NCI-H2227 treated with DMSO at 0.1 percent for 48 hours (cell line): ENCODE data around the gene AMD1.
"Not testable (repeated sequence)": the region's sequence is repeated elsewhere in the genome, so short reads cannot be mapped to it uniquely, and the experiment has no call there.

Experiments used
- DNase-seq: peaks from one replicate; lab custom pipeline; 2025; lab: John Stamatoyannopoulos, UW

The AMD1 gene

DNA sequence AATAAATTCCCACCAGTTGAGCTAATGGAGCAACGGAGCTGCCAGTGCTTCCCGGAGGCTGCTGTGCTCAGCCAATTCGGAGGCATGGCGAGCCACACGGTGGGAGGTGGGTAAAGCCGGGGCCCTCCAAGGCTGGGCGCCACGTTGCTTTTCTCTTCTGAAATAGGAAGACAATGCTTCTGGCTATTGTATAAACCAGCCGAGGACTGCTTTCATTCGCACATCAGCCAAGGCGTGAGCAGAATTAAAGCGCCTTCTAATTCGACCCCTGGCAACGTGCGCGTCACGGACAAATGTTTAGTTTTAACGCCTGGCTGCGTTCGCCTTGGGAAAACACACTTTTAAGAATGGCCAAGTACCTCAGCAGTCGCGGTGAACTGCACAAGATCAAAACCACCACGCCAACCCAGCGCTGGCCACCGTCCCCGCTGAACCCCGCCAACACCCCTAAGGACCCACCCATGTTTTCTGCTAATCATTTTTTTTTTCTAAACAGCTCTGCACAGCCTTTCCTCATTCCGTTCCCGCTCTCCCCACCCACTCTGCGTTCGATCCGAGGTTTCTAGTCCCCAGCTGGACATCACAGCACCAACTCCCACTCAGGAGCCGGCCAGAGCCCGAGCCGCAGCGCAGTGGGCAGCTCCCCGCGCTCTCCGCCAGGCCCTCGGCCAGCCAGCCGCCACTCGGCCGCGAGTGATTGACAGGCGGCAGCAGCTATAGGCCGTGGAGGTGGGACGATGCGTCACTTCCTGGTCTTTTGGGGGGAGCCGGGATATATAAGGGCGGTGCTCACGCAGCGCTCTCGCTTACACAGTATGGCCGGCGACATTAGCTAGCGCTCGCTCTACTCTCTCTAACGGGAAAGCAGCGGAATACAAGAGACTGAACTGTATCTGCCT is at the start of gene AMD1:
AMD1 (plus strand) TSS at position 805 of the 899 bp plus-strand sequence. CDS start 321 bp downstream, outside the sequence.
- peak; percentile 88 for DNase-seq

DNA sequence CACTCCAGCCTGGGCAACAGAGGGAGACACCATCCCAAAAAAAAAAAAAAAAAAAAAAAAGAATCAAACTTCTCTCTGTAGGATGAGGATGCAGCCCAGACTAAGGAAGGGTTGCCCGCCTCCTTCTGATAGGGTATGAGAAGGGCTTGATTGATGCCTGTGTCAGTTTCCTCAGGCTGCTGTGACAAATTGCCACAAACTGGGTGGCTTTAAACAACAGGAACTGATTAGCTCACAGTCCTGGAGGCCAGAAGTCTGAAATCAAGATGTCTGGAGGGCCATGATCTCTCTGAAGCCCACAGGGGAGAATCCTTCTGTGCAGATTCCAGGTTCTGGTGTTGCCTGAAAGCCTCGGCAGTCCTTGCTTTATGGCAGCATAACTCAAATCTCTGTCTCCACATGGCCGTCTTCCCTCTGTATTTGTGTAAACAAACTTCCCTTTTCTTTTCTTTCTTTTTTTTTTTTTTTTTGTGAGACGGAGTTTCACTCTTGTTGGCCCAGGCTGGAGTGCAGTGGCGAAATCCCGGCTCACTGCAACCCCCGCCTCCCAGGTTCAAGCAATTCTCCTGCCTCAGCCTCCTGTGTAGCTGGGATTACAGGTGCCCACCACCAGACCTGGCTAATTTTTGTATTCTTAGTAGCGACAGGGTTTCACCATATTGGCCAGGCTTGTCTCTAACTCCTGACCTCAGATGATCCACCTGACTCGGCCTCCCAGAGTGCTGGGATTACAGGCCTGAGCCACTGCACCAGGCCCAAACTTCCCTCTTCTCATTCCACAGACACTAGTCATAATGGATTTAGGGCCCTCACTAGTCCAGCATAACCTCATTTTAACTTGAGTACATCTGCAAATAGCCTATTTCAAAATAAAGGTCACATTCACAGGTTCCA is 48.1 kb upstream of the AMD1 start:
- DNase-seq = no peak

DNA sequence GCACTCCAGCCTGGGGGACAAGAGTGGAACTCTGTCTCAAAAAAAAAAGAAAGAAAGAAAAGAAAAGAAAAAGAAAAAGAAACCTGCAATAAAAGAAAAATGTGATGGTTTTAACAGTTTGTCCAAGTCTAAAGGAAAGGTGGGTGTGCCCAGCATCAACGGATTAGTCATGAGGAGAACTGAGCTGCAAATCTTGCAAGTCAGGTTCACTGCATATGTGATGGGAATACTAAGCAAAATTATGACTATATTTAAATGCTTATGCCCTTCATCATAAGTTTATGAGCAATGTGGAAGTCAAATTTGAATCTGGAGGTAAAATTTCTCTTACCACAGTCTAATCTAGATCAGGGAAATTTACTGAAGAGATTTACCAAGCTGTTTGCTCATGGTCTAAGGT is 46.2 kb upstream of the AMD1 start:
- no peak for DNase-seq

DNA sequence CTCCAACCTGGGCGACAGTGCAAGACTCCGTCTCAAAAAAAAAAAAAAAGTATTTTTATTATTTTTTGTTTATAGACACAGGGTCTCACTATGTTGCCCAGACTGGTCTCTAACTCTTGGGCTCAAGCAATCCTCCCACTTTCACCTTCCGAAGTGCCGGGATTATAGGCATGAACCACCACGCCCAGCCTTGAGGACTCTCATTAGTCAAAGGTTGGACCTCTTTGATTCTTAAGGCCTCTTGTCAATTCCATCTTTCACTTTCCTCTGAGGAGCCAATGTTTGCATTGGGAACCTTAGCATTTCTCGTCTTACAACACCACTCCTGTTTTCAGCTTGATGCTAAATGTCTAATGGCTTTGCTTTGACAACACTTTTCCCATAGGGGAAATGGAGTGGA is 43.2 kb upstream of the AMD1 start:
- DNase-seq = no peak

DNA sequence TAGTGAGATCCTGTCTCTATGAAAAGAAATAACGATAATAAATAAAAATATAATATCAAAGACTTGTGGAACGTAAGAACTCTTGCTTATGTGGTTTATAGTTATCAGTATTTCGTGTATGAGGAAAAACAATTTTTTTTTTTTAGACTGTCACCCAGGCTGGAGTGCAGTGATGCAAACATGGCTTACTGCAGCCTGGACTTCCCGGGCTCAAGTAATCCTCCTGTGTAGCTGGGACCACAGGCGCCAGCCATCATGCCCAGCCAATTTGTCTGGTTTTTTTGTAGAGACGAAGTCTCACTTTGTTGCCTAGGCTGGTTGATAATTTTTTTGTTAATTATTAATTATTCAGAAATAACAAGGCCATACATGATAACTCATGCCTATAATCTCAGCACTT is 40.8 kb upstream of the AMD1 start:
- DNase-seq = no peak

DNA sequence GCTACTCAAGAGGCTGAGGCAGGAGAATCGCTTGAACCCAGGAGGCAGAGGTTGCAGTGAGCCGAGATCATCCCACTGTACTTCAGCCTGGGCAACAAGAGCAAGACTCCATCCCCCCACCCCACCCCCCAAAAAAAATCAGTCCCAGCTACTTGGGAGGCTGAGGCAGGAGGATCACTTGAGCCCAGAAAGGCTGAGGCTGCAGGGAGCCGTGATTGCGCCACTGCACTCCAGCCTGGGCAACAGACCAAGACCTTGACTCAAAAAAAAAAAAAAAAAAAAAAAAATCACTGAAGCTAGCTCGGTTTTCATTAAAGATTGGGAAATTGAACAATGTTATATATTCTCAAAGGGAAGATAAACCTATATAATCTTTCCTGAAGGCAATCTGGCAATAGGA is 38.8 kb upstream of the AMD1 start:
- DNase-seq = not testable (repeated sequence)

DNA sequence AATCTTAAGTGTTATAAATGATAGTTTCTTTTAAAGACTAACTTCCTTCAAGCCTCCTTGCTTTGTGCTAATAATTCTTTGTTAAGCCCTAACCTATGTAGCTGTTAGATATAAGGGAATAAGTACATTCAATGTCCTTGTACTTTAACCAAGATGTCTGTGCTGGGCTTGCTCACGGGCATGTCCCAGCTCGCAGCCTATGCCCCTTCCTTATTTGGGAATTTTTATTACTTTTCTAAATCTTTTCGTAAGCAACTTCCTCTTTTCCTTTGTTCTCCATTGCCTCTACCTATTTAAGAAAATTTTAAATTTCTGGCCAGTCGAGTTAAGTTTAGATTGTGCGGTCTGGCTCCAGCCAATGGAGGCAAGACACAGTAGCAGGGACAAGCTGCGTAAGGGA is 33.3 kb upstream of the AMD1 start:
- DNase-seq = no peak

DNA sequence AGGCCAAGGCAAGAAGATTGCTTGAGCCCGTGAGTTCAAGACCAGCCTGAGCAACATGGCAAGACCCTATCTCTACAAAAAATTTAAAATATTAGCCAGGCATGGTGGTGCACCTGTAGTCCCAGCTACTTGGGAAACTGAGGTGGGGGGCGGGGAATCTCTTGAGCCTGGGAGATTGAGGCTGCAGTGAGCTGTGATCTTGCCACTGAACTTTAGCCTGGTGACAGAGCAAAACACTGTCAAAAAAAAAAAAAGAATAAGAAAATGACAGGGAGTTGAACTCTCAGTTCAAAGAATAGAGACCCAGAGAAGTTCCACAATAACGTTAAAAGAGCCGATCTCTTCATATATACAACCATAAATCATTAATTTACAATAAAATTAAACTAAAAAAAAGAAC is 24.8 kb upstream of the AMD1 start:
- DNase-seq = no peak

DNA sequence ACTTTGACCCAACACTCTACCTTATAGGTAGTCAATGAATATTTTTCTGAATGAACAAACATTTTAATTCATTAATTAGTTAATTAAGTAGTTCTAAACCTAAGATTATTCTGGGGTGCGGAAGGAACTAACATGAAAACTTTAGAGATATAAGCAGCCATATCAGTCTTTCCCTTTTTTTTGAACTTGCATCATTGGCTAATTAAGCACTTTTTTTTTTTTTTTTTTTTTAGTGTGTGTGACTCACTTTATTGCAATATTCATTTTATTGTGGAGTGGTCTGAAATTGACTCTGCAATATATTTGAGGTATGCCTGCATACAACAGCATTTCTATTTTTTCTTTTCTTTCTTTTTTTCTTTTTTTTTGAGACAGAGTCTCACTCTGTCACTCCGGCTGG is 21.8 kb upstream of the AMD1 start:
- no peak for DNase-seq

DNA sequence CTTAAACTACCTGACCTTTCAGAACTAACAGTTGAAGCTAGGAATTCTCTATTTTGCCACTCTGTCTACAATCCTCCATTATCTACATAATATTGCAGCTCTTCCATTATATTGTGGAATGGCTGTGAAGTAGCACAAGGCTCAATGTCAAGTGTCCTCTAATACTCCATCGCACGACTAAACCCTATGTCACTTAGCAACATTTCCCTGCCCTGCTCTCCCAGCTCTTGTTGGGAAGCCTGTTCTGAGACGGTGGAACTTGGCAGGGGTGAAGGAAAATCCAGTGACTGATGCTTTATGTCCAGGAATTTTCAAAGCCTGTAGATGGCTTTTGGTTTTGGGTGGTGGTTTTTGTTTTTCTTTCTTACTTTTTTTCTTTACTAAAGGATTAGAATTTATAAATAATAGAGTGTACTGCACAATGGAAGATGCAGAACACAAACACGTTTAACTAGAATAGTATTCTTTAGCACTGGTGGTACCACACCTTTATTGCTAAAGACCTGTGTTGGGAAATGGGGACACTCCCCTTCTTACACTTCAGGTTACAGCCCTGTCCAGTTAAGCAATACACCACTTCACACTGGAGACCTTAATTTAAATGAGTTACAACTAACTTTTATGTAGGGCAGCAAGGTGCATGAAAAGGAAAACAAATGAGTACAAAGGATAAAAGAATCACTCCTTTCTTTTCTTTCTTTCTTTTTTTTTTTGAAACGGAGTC is 20.7 kb upstream of the AMD1 start:
- peak; percentile 2 for DNase-seq

DNA sequence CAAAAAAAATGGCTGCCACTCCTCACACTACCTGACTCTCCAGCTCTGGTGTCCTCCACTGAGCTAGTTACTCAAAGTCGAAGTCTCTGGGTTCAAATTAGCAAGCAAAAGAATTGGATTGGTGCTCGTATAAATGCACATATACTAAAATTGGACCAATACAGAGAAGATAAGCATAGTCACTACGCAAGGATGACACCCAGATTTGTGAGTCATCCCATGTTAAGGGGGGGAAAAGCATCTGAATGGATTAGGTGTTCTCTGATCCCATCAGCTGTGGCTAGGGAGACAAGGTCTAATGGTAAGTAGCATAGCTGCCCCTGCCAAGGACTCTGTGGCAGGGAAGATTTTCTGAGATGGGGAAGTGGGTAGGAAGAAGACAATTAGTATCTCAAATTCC is 18.3 kb upstream of the AMD1 start:
- no peak for DNase-seq

DNA sequence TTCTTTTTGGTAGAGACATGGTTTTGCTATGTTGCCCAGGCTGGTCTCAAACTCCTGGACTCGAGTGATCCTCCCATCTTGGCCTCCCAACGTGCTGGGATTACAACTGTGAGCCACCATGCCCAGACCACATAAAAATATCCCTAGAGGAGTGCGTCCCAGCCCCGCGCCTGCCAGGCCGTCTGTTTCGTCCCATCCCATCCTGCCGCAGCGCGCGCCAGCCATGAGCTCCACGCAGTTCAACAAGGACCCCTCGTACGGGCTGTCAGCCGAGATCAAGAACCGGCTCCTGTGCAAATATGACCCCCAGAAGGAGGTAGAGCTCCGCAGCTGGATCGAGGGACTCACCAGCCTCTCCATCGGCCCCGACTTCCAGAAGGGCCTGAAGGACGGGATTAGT is 16.6 kb upstream of the AMD1 start:
- no peak for DNase-seq

DNA sequence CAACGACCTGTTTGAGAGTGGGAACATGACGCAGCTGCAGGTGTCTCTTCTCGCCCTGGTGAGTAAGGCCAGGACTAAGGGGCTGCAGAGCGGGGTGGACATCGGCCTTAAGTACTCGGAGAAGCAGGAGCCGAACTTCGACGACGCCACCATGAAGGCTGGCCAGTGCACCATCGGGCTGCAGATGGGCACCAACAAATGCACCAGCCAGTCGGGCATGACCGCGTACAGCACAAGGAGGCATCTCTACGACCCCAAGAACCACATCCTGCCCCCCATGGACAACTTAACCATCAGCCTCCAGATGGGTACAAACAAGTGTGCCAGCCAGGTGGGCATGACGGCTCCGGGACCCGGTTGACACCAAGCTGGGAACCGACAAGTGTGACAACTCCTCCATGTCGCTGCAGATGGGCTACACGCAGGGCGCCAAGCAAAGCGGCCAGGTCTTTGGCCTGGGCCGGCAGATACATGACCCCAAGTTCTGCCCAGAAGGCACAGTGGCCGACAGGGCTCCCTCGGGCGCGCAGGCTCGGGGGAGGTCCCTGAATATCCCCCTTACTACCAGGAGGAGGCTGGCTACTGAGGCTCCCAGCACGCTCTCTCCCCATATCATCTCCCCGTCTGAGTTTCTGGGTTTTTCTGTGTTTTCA is 15.9 kb upstream of the AMD1 start:
- DNase-seq = no peak

DNA sequence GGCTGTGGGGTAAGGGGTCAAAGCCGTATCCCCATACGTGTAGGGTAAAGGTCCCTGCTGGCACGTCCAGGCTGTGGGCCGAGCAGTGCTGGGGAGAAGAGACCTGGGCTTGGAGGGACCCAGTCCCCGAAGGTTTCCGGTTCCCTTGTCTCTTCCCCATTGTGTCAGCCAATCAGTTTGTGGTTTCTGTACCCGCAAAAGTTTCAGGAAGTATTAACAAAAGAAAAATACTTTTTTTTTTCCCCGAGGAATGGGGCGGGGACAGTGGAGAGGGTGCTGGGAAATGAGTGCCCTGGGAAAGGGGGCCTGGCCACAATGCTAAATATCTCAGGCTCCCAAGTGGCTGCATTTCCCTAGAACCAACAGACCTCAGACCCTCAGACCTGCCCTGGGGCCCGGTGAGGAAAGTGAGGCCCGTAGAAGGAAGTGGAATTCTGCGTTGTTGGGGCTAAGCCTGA is 15.2 kb upstream of the AMD1 start:
- DNase-seq = no peak

DNA sequence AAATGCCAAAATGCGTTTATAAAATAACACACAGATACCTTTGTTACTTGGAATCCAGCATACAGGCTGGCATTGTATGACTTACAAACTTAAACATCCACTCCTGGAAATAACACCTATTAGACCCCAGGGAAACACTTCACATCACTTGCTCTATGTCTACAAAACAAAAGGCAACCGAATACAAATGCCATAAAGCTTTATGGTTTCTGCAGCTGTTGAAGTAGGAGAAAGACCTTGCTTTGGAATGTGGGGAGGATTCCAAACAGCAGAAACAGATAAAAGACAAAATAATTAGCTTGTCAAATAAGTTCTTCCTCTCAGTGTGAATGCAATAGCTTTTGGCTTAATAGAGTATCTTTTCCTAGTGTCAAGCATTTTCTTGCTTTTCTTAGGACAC is 9.8 kb upstream of the AMD1 start:
- DNase-seq = peak; percentile 16

DNA sequence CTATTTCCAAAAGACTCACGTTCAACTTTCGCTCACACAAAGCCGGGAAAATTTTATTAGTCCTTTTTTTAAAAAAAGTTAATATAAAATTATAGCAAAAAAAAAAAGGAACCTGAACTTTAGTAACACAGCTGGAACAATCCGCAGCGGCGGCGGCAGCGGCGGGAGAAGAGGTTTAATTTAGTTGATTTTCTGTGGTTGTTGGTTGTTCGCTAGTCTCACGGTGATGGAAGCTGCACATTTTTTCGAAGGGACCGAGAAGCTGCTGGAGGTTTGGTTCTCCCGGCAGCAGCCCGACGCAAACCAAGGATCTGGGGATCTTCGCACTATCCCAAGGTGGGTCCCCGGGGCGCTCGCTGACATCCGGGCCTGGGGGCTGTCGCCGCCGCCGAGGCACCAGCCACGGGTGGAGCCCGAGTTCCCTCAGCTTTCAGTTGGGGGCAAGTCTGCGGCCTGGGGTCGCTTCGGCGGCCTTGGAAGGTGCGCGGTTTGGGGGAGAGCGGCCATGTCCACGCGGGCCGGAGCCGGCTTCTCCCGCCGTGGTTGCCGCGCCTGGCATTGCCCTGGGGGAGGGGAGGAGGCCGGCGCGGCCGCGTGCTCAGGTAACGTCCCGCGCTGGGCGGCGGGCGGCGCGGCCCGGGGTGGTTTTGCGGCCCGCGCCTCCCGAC is 429 bp downstream of the AMD1 start:
- no peak for DNase-seq

DNA sequence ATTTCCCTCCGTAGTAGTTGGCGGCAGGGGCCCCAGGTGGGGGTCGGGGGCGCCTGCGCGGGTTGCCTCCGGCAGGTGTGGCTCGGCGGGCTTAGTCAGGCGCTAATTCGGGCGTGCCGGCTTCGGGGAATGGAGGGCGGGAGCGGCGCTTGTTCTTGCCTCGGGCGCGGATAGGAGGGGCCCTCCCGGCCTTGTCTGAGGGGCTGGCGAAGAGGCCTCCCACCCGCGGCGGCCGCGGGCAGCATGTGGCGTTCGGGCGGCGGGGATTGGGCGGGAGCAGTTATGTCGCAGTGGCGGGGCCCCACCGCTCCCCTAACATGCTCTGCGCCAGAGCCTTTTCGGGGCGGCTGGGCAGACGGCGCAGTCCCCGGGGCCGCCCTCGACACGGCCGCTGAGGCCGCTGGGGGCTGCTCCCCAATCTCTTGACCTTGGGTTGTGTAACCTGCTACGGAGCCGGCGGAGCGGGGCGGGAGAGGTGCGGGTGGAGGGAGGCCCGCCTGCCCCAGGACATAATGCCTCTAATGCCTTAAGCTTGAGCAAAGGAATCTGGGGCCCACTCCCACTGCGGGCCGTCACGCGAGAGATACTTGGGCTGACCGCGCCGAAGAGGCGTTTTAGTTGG is 1.1 kb downstream of the AMD1 start:
- DNase-seq = no peak

DNA sequence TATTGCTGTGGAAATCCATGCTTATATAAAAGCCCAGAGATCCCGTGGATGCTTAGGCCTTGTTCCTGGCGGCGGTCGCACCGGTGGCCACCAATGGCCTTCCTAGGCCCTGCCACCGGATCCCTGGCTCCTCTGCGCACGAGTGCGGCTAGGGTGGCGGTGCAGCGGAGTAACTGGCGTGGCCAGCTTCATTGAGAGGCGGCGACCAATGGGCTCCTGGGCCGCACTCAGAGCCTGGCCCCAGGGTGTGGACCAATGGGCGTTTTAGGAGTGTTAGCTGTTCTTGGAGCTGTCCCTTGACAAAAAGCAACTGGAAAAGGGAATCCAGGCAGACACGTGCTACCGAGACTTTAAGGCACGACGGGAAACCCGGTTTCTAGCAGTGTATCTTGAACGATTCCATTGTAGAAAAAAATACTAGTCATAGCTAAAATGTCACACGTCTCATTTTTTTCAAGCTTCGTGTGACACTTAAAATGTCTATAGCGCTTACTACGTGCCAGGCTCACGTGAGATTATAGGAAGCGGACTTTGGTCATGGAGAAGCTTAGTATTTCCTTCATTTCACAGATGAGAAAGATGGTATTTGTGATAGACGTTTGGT is 1.7 kb downstream of the AMD1 start:
- DNase-seq = peak; percentile 38

DNA sequence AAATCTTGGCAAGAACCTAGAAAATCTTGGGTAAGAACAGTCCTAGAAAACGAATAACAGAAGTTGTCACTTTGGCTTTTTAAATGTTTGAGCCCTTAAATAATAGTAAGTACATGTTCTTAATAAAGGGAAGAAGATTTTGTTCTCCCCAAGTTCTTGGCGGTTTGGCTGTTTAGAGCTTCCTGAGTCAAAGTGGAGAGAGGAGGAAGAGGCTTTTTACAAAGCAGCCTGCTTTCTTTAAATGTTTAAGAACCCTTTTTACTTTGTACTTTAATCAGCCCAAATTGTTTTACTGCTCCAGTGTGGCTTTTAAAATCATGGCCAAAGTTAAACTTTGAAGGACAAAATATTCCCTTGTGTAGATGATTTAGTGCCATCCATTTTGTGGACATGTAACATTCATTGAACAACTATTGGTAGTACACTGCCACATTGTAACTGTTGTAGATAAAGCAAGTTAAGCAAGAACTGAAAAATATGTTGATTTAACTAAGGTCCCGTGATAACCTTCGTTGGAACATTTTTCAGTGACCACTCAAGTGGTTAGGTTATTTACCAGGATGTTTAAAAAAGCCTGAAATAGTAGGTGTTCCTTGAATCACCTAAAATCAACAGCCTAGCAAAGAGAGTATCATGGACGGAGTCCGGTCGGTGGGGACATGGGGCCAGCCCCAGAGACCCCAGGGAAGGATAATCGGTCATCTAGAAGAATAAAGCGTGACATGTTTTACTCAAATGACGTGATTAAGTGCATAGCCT is 2.4 kb downstream of the AMD1 start:
- DNase-seq = no peak

DNA sequence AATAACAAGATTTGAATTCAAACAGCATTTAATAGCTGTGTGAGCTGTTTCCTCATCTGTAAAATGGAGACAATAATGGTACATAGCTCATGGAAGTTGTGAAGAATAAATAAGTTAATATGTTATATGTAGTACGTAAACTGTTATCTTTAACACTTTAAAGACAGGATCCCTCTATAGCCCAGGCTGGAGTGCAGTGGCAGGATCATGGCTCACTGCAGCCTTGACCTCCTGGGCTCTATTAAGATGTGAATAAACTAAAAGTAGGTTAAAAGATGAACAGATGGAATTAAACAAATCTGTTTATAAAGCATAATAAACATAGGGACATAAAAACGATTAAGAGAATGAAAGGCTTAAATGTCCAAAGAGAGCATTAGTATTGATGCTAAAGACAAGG is 3.0 kb downstream of the AMD1 start:
- DNase-seq = no peak
